Measurements from ENCODE around the gene HPCAL1.

HPCAL1 gene

GRCh38 chr2:10269711-10270610, 32.7 kb upstream of the HPCAL1 start:
- no peak for DNase-seq

- DNase-seq: no peak
Measured at GRCh38 chr2:10271509-10271908, 31.2 kb upstream of the HPCAL1 start.

- no peak for DNase-seq
Measured at GRCh38 chr2:10271946-10272345, 30.8 kb upstream of the HPCAL1 start.

- DNase-seq: no peak
Measured at GRCh38 chr2:10272464-10272863, 30.2 kb upstream of the HPCAL1 start.

GRCh38 chr2:10273215-10274175, 29.2 kb upstream of the HPCAL1 start:
- no peak for DNase-seq

GRCh38 chr2:10274376-10274775, 28.3 kb upstream of the HPCAL1 start:
- no peak for DNase-seq

- DNase-seq: no peak
Measured at GRCh38 chr2:10274983-10275802, 27.5 kb upstream of the HPCAL1 start.

GRCh38 chr2:10276481-10277292, 26.0 kb upstream of the HPCAL1 start:
- no peak for DNase-seq

GRCh38 chr2:10277293-10278028, 25.2 kb upstream of the HPCAL1 start:
- DNase-seq: no peak

- peak; percentile 20 to 76 for DNase-seq
Measured at GRCh38 chr2:10278029-10278762, 24.5 kb upstream of the HPCAL1 start.

GRCh38 chr2:10278763-10279471, 23.8 kb upstream of the HPCAL1 start:
- DNase-seq: no peak

GRCh38 chr2:10279472-10279870, 23.2 kb upstream of the HPCAL1 start:
- DNase-seq: no peak

- no peak for DNase-seq
Measured at GRCh38 chr2:10279946-10280463, 22.7 kb upstream of the HPCAL1 start.

GRCh38 chr2:10281891-10282290, 20.8 kb upstream of the HPCAL1 start:
- DNase-seq: no peak

- DNase-seq: no peak
Measured at GRCh38 chr2:10282611-10283105, 20.0 kb upstream of the HPCAL1 start.

GRCh38 chr2:10283106-10284062, 19.3 kb upstream of the HPCAL1 start:
- peak in 1 of 2 donors; percentile 69 for DNase-seq

GRCh38 chr2:10284108-10284870, 18.4 kb upstream of the HPCAL1 start:
- DNase-seq: no peak

All from CD4-positive, alpha-beta T cell treated with Interleukin-1 beta for 1 hour (primary cell).